HuH-7 (cell line): Measurements from ENCODE around the gene C15orf39.
"Not testable (repeated sequence)": the region's sequence is repeated elsewhere in the genome, so short reads cannot be mapped to it uniquely, and the experiment has no call there.

Experiments
- DNase-seq: peaks from one replicate; pipeline ENCODE4 v3.0.0; 2011; ENCODE audit warnings: low spot score

The C15orf39 gene

DNA sequence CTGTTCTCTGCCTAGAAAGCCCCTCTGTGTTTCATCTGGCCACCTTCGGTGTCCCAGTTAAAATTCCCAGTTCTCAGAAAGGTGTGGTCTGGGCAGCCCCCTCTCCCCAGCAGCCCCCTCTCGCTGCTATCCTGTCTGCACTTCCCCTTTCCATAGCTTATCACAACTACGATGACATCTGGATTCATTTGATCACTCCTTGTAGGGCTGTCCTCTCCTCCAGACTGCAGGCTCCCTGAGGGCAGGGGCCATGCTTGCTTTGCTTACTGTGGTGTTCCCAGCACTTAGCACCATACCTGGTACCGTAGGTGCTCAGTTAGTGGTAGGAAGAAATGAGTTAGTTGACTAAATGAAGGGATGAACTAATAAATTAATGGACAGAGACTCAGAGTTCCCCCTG, 30.2 kb downstream of the C15orf39 start:
- DNase-seq: no peak

DNA sequence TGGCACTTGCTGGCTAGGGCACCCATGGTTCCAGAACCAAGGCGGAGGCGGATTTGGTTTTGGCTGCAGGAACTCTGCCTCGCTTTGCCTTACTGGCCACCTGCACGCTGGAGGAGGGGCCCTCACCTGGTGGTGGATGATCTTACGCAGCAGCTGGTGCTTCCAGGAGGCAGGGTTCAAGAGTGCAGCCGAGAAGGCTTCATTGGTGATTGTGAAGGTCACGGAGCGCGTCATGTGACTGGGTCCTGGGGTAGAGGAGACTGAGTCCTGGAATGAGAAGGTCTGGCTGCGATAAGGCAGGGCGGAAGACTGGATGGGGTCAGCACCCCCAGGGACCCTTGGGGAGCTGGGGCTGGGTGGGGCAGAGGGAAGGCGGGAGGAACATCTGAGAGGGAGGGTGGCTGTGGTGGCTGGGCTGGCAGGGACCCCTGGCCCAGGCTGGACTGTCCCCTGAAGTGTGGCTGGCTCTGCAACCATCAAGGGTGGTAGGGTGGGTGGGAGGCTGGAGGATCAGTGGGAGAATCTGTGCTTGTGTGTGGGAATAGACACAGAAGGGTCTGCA, 30.7 kb downstream of the C15orf39 start:
- no peak for DNase-seq

DNA sequence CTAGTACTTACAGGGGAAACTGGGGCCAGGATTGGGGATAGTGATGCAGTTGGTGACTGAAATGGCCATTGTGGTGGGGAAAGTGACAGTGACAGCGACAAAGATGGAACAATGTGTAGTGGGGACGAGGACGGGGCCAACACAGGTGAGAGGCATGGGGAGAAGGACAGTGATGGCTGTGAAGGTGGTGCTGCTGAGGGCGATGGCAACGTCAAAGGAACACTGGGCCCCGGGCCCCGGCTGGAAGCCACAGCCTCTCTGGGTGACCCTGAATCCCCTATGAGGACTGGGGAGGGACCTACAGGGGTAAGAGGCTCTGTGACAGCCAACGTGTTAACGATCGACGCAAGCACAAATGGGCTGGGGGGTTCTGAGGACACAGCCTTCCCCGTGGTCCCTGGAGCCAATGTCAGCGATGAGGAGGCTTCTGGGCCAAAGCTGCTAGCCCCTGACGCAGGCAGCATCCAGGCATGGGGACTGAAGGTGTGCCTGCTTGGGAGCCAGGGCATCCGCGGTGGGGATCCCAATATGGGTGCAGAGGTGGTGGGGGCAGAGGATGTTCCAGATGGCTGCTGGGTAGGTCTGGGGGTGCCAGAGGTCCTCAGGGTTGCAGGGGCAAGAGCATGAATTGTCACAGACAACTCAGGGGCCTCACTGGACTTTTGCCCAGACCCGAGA, 31.3 kb downstream of the C15orf39 start:
- DNase-seq: no peak

DNA sequence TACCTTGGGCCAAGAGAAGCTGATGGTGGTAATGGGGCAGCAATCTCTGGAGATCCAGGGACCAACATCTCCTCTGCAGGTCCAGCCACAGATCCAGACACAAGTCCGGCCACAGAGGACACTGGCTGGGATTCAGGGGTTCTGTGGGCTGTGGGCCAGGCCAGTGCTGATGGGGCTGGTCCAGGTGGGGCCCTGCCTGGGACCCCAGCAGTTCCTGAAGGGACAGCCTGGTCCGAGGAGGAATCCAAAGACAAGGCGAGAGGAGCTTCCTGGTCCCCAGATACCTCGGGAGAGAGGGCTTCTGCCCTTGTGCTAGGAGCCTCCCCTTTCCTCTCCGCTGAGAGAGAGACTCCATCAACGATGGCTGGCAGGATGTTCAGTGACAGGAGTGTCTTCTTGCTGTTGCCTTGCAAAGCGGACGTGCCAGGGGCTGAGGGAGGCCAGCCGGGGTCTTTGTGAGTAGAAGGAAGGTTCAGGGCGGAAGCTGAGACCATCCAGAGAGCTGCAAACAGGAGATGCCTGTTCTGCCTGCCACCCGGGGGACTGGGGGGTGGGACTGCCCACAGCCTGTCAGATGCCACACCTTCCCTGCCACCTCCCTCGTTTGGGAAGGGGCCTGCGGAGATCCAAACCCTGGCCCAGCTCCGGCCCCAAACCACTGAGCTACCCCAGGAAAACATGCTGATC, 32.0 kb downstream of the C15orf39 start:
- DNase-seq: no peak

DNA sequence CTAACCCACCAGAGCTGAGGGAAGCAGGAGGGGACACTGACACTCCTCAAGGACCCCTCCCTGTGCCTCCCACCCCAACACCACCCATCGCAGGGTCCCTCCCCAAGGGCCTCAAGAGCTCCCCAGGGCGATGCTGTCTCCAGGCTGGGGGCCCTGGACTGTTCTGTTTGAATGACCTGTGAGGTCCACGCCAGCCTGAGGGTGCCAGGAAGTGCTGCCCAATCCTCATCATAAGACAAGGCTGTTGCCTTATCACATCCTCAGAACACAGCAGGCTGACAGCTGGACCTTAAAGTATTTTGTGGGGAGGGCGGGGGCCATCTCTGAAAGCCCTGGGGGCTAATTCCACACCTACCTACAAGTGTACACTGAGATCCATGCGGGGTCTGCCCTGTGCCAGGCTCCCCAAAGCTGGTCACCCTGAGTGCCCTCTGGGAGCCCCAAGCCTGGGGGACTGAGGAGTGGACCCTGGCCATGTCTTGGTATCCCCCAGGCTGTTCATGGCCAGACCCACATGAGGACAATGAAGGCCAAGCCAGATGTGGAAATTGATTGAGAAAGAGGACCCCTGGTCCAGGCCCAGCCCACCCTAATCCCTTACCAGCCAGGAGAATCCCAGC, 32.6 kb downstream of the C15orf39 start:
- DNase-seq: no peak

DNA sequence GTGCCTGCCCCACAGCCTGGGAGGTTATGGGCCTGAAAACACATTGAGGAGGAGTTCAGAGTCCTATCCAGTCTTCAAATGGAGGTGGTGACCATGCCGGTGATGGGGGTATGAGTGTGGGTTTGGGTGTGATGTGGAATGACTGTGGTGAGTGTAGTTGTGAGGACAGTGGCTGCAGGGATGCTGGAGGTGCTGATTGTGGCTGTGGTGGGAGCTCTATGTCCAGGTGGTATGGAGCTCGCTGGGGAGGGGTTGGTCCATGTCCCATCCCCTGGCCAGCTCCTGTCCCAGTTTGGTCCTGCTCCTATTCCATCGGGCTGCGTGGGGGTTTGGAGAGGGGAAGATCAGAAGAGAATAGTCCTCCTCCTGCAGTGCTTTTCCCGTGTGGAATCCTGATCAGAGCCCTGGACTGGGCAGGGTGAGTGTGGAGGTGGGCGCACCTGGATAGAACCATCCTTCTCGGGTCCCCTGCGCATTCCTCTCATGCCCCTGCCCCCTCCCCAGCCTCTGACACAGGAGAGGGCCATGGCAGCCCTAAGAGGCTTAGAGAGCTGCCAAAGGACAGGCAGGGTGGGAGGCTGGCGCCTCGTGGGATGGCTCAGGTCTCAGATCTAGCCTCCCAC, 33.5 kb downstream of the C15orf39 start:
- DNase-seq: no peak

DNA sequence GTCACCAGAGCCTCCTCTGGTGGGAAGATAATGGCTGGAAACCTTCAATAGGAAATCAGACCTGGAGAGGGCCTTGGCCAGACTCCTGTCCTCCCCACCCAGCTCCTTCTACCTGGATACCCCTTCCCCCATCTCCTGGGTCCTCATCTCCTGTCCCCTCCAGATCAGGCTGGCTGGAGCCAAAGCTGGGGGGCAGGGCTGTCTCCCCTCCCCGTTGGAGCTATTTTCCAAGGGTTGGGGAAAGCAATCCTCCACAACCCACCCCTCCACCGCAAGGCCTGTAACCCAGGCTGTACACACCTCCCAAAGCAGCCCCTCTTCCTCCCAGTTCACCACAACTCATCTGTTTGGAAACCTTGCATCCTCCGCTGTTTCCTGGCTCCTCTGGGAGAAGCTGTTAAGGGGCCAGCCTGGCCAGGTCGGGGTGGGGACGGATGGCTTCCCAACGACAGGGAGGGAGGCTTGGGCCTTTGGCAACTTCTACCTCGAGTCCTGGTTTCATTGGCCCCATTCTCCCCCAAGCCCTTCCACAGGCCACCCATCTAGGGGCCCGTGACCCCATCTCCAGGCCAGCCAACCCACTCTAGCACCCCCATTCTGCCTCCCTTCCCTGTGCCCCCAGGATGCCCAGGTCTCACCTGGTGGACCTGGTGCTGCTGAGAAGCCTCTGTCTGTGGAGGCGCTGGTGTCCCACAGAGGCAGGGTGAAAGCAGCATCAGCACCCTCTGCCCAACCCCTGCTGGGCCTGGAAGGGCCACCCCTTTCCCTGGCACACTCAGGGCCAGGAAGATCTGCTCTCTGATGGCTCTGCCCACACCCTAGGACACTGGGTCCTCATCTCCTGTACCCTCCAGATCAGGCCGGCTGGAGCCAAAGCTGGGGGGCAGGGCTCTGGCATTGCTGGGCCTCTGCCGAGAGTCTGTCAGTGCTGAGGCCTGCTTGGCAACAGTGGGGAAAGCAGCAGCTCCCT, 34.4 kb downstream of the C15orf39 start:
- DNase-seq: no peak

DNA sequence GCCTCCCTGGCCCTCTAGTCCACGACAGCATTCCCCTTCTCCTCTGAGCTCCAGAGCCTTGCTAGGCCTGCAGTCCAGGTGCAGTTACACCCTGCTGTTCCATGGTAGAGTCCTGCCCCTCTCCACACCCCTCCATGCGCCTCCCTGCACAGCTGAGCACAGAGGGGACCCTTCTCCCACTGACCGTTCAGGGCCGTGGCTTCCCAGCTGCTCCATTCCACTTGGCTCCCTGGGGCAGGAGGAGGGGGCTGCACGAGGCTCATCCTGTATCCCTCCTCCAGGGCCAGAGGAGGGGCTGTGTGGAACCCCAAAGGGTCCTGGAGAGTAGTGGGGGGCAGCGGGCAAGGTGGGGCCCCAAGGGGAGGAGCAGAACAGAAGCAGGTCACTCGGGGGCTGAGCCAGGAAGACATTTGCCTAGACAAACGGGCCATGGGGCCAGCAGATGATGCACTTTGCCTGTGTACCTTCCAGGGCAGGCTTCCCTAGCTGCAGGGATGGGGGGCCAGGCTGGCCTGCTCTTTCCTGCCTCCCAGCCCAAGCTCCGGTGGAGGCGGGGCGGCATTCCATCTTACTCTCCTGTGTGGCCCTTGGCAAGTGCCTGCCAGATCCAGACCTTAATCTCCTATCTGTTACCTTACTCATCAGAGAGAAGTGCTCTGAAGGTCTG, 35.8 kb downstream of the C15orf39 start:
- DNase-seq: no peak

DNA sequence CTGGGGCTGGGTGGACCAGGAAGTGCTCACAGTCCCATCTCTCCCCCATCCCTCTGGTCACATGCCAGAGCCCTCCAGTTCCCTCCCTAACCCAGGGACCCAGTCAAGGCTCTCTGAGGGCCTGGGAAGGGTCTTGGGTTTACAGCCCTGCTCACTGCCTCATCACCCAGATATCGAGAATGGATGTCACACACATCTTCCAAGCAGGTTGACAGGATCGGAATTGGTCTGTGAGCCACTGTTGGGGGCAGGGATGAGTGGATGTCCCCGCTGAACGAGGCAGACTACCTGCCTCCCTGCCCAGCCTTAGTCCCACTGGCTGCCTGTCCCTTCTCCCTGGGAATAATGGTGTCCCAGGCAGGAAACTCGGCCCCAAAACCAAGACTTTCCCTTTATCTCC, 36.5 kb downstream of the C15orf39 start:
- DNase-seq: no peak

DNA sequence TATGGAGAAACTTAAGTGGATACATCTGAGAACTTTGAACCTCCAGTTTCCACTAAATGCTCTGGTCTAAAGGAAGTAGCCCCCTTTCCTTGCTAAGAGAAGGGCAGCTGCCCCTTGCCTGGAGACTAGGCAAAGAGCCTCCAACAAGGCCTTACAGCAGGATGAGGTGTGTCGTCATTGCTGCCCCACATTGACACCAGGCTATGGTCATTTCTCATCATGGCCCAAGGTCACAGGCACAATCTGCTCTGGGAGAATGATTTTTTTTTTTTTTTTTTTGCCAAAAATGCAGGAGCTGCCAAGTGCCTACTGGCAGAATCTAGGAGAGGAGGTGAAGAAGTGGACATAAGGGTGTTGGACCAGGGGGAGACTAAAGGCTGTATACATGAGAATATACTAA, 44.1 kb downstream of the C15orf39 start:
- not testable (repeated sequence) for DNase-seq

DNA sequence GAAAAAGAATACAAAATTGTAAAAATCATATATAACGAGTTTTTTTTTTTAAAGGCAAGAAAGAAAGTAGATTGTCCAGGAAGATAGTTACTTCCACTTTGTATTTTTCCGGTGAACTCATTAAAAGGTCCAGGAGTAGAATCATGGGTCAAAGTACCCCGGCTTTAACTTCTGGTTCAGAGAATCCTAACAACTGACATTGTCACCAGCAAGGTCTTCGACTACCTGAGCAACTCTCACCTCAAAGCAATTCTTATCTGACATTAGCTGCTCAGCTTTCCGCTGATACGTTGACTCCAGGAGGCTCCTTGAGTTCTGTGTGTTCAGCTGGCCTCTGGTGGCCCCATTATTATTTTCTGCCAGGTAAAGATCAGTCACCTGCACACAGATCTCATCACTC, 47.3 kb downstream of the C15orf39 start:
- DNase-seq: not testable (repeated sequence)

DNA sequence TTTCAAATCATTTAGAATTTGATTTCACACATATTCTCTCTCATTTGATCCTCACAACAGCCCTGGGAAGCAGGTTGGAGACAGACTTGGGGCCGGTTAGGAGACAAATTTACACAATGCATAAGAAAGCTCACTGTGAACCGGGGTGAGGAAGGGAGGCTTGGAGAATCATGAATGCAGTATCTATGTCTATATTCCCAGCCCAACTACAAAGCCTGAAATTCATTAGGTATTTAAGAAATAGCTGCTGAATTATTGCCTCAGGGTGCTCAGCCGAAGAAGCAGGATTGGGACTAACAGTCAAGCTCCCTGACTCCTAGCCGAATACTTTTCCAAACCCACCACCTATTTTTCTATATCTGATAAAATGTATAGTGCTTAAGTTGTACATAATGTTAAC, 48.0 kb downstream of the C15orf39 start:
- DNase-seq: no peak

DNA sequence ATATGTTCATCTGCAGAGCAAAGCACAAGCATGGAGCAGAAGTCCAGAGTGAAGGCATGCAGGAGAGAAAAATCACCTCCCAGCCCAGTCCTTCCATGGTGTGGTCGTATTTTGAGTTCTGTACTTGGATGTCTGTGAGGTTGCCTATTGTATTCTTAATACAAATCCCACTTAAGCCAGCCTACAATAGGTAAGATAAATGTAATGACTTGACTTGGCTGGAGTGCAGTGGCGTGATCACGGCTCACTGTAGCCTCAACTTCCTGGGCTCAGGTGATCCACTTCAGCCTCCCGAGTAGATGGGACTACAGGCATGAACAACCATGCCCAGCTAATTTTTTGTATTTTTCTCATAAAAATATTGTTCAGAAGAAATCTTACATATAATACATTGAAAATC, 49.7 kb downstream of the C15orf39 start:
- not testable (repeated sequence) for DNase-seq

DNA sequence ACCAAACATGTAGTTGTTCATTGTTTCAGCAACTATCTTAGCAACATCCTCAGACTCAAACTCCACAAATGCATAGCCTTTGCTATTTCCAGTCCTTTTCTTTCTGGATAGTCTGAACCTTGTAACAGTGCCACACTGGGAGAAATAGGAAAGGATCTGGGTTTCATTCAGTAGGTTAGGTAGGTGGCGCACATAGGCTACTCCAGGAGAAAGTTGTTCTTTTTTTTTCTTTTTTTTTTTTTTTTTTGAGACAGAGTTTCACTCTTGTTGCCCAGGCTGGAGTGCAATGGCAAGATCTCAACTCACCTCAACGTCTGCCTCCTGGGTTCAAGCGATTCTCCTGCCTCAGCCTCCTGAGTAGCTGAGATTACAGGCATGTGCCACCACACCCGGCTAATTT, 50.6 kb downstream of the C15orf39 start:
- not testable (repeated sequence) for DNase-seq

DNA sequence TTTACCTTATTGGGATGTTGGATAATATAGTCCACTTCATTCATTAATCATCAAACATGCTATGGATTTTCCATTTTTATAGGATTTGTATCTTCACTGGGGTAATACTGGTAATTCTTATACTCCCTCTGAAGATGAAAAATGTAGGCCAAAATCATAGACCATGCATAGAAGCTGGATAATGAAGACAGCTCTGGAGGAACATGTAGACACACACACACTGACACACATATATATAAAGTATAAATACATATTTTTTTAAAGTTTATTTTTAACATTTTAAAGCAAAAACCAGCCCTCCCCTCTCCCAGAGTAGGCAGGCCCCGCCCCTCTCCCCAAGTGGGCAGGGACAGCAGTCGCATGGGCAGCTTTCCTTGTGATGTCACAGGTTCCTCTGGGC, 56.4 kb downstream of the C15orf39 start, which contains the start of gene GOLGA6C:
Gene GOLGA6C, plus strand, starts transcription at position 301 of the 400 bp plus-strand sequence. CDS start 265 bp downstream, outside the sequence.
- not testable (repeated sequence) for DNase-seq

DNA sequence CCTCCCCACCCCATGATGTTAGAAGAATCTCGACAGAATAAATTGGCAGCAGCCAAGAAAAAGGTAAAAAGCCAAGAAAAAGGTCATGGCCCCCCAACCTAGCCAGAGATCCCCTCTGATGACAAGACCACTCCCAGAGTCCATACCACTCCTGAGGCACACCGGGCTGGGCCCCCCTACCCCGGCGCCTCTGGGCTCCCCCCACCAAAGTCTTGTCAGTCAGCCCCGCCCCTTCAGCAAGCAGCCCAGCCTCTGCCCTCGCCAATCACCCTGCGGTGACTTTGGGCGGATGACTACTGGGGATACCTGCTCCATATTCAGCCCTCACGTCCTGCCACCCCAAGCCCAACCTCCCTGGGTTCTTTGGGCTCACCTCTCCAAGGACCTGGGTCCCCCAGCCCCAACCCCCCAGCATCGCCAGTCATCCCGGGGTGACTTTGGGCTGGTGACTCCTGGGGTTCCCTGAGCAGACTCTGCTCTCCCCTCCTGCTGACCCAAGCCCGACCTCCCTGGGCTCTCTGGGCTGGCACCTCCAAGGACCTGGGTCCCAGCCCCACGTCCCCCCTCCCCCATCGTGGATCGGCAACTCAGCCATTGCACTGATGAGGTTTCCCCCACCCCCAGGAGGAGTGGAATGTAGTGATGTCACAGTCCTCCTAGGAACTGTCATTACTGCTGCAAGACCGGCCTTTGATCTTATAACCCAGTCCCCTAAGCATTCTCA, 57.1 kb downstream of the C15orf39 start:
- DNase-seq: not testable (repeated sequence)

DNA sequence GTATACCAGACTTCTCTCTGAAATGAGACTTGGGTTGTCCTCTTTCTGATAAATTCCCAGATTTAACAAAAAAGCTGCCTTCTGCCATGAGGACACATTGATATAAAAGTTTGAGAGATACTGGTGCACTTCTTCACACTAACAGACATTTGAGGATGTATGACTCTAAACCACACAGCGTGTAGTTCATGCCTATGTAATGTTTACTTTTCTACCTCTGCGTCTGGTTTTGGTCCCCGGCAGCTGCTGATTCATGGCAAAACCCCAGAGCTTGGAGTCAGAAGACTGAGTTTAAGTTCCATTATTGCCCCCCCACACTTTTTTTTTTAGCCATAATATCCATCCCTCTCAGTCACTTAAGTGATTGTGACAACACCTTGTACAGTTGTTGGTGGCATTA, 58.2 kb downstream of the C15orf39 start:
- DNase-seq: not testable (repeated sequence)
